ENCODE results near the gene MPP2.

- no peak for TF ChIP-seq CTCF (IDR thresholded peaks at IDR 0.05; ENCODE audit: insufficient read depth, low read length, poor library complexity, severe bottlenecking)
- TF ChIP-seq EZH2phosphoT487 (conservative IDR thresholded peaks at IDR 0.05; ENCODE audit: low read length), result no peak
These were observed 79.7 kb downstream of the MPP2 start for GRCh38 chr17:43827596-43827995.
